GM12892 (cell line): ENCODE results near the gene SPATA6L.

Source experiments
- DNase-seq: peaks from one replicate; pipeline ENCODE4 v3.0.0; 2011; ENCODE audit not compliant: insufficient read length
- FAIRE-seq: peaks from 2 replicates; lab custom pipeline; 2011; peaks lifted over from hg19 to GRCh38; lab: Jason Lieb, UNC
- POLR2A ChIP-seq: IDR thresholded peaks from 2 replicates; pipeline ENCODE4 v1.6.1; 2011; ENCODE audit warnings: low read depth, low read length, control low read depth
- POLR2AphosphoS5 ChIP-seq: IDR thresholded peaks from 2 replicates; pipeline ENCODE4 v1.6.1; 2011; ENCODE audit warnings: low read depth, low read length, control low read depth
- TAF1 ChIP-seq: IDR thresholded peaks from 2 replicates; pipeline ENCODE4 v1.6.1; 2011; ENCODE audit warnings: low read depth, mild to moderate bottlenecking, control low read depth, low read length, borderline replicate concordance

Gene SPATA6L

DNA sequence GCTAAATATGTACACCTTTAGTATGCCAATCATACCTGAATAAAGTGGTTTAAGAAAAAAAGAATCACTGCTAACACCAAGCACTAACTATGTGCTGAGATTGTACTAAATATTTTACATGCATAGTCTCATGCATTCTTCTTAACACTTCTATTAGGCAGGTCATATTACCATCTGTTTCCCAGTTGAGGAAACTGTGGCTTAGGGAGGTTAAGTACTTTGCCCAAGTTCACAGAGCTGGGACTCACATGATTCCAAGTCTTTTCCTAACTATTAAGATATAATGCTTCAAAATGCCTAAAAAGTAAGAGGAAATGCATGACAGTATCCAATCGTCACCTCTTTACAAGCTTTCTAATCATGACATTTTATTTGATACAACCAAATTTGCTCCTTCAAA lies 73.4 kb downstream of the SPATA6L start:
- no peak for FAIRE-seq

GRCh38 chr9:4592295-4592694 lies 74.0 kb downstream of the SPATA6L start:
- DNase-seq, result no peak
- FAIRE-seq, result no peak
- no peak for TF ChIP-seq POLR2A

More for the DNA sequence above, 73.4 kb downstream of the SPATA6L start:
- TF ChIP-seq POLR2A (no peak), POLR2AphosphoS5 (no peak), TAF1 (no peak)
- no peak for DNase-seq

- TF ChIP-seq POLR2AphosphoS5 (no peak), POLR2A (no peak), TAF1 (no peak)
- FAIRE-seq, result no peak
- no peak for DNase-seq
Measured at GRCh38 chr9:4591123-4591500, 75.2 kb downstream of the SPATA6L start.

DNA sequence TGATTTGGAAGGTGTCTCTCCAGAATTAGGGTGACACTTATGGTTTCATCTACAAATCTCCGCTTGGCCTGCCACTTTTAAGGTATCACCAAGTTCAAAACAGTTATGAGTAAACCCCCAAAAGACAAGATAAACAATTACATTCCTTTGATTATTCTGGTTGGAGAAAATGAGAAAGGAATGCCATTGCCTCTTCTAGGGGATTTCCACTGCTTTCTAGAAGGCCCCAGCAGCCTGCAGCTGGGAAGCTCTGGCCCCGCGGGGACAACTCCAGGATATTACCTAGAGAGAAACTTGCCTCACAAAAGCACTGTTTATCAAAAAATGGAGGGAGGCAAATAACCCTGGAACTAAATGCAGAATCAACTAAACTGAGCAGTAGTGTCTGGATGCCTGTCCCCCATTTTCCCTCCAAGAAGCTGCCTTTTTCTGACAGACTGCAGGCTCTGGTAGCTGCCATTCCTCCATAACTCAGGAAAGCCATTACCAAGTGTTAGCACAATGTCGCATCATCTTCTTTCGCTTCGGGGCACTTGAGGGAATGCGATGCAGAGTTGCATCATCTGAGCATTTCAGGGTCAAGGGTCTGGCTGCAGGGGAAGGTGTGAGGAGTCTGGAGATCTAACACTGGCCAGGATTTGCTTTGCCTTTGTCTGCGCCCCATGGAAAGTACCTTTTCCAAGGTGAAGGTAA lies 75.7 kb downstream of the SPATA6L start:
- FAIRE-seq (no peak), DNase-seq (no peak)
- TF ChIP-seq POLR2AphosphoS5 (no peak), TAF1 (no peak), POLR2A (no peak)

DNA sequence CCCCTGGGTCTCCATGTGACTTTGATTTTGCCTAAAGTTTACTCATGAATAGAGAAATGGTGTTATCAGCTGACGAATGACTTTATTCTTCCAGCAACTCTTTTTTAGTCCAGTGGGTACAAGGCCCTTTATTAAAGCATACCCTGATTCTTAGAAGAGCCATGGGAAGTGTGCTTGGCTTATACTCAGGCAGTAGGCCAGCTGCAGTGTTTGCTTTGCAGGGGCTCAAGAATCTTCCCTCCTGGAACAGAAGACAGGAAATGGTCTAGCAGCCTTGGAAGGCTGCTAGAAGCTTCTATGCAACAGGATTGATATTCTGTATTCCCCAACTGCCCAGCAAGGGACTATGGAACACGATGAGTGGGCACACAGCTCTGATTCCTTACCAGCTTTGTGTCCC lies 77.6 kb downstream of the SPATA6L start:
- no peak for FAIRE-seq
- no peak for TF ChIP-seq TAF1
- DNase-seq, result no peak

- no peak for FAIRE-seq
- DNase-seq, result no peak
- TF ChIP-seq TAF1 (no peak), POLR2AphosphoS5 (no peak), POLR2A (no peak)
Measured at GRCh38 chr9:4585135-4585534, 81.1 kb downstream of the SPATA6L start.

DNA sequence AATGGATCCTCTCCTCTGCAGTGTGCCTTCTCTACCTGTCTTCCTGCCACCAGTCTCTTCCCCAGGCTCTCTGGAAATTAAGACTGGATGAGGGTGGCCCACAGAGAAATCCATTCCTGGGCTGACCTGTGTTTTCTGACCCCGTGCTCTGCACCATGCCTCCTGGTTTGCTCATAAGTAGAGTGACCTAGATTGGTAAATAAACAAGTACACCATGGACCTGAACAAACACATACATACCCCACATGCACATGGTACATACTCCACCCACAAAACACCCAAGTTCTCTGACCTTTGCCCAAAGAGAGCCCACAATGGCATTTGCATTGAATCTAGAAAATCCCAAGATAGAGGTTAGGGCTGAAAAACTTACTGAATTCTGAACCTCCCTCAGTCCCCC lies 81.6 kb downstream of the SPATA6L start:
- DNase-seq (no peak), FAIRE-seq (no peak)
- TF ChIP-seq TAF1 (no peak), POLR2AphosphoS5 (no peak), POLR2A (no peak)

- no peak for DNase-seq
- TF ChIP-seq TAF1 (no peak), POLR2AphosphoS5 (no peak), POLR2A (no peak)
- FAIRE-seq, result no peak
Measured at GRCh38 chr9:4583001-4583400, 83.3 kb downstream of the SPATA6L start.

DNA sequence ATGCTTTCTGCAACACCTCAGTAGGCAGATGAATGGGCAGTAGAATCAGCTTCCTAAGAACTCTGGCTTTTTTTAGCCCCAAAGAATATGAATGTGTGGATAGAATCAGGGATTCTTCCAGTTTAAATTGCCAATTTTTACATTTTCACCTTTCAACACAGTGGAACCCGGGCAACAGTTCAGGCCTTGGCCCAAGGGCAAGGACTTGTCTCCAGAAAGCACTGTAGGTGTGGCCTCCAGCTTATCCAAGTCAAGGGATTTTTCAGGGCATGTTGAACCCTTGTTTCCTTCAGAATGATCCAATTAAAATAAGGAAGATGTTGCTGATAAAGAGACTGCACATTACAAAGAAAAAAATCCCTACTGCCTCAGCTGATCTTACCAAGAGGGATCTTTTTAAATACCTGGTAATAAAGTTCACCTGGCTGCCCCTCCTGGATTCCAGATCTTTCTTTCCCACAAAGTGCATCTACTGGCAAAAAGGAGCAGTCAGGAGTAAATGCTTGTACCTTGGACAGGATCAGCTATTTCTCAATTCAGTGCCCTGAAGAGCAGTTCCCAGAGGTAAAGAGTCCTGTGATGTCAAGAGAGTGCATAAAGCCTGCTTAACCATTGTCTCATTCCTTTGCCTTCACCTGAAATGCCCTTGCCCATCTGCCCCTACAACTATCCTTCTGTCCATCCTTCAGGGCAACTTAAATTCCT lies 84.3 kb downstream of the SPATA6L start:
- FAIRE-seq (no peak), DNase-seq (no peak)
- TF ChIP-seq POLR2AphosphoS5, result no peak
- TF ChIP-seq TAF1, result no peak
- no peak for TF ChIP-seq POLR2A

DNA sequence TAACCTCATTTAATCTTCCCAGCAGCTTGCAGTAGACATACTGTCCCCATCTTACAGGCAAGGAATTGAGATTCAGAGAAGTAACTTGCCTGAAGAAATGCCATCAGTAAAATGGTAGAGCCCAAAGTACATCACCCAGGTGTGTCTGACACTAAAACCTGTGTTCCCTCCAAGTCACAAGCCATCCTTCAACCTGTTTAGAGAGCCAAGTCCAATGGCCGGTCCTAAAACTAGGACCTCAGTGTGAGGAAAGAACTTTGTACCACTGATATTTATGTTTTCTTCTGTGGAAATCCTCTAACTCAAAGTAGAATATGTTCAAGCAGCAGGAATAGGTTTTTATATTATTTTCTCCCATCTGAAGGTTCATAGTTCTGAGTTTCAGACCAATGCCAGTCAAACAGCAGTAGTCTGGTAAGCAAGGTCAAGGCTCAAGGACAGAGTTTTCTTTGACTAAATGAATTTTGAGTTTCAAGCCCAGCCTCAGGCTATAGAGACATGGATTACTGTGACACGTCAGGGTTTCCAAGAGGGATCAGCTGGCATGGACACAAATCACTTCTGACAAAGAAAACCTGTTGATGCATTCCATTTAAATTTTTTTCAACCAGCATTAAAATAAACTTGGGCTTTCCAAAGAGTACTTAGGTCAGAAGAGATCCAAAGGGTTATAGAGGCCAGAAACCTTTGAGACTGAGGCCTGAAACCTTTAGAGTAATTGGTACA lies 85.1 kb downstream of the SPATA6L start:
- TF ChIP-seq POLR2AphosphoS5 (no peak), POLR2A (no peak), TAF1 (no peak)
- FAIRE-seq, result no peak
- no peak for DNase-seq

- FAIRE-seq (no peak), DNase-seq (no peak)
- TF ChIP-seq POLR2A (no peak), TAF1 (no peak), POLR2AphosphoS5 (no peak)
Measured at GRCh38 chr9:4579001-4579400, 87.3 kb downstream of the SPATA6L start.

DNA sequence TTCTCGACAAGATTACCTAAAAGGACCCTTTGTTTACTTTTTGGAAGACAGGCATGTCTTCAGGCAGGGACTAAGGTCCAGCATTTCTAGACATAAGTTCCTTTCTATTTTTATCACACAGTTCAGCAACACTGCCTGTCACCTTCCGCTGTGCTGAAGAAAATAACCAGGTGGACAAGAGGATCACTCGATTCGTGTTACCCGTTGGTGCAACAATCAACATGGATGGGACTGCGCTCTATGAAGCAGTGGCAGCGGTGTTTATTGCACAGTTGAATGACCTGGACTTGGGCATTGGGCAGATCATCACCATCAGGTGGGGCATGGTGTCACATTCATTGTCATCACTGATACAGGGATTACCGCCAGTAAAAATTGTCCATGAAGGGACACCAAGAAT lies 89.8 kb downstream of the SPATA6L start:
- no peak for DNase-seq
- no peak for FAIRE-seq
- TF ChIP-seq TAF1 (no peak), POLR2A (no peak), POLR2AphosphoS5 (no peak)
